ENCODE measurements around the gene HNRNPAB. TPM values are rescaled to one million over a fixed set of nuclear protein-coding genes. Genes with fewer than 3 reads are reported as not detected.

Gene HNRNPAB
- 45.5 TPM for total RNA-seq

DNA sequence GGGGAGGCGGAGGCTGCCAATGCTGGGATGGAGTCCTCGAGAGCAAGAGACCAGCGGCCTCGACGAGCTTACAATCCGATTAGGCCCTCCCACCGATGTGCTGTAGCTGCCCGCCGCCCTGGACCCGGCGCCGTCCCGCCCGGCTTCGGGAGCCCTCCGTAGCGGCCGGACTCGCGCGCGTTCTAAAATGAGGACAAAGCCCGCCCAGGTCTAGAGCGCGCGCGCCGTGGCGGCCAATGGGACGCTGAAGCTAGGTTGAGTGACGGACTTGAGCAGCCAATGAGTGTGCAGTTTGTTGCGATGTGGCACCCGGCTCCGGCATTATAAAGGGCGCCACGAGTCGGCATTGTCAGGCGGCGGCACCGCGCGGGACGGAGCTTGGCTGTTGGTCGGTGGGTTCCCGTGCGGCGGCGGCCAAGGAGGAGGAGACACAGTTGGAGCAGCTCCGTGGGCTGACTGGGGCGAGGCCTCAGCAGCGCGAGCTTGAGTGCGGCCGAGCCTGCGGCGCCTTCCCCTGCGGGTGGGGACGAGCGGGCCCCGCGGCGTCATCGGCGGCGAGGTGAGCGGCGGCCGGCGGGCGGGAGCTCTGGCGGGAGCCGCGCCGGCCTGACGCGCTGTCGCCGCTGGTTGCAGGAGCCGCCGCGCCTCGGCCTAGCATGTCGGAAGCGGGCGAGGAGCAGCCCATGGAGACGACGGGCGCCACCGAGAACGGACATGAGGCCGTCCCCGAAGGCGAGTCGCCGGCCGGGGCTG, at the start of gene HNRNPAB:
TSS of gene HNRNPAB (plus strand) at position 352 of the 753 bp plus-strand sequence. CDS start at position 657, 305 bp downstream.
- peak; percentile 86 for DNase-seq

DNA sequence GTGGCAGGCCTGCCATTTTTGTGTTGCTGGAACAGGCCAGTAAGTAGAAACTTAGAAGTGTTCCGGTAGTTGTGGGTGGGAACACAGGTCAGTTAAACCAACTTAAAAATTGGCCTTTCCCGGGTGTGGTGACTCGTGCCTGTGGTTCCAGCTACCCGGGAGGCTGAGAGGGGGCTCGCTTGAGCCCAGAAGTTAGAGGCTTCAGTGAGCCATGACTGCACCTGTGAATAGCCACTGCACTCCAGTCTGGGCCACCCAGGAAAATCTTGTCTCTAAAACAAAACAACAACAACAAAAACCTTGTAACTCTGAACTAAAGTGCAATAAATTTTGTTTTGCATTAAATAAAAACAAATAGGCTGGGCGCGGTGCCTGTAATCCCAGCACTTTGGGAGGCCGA, 49.3 kb upstream of the HNRNPAB start:
- DNase-seq: no peak

DNA sequence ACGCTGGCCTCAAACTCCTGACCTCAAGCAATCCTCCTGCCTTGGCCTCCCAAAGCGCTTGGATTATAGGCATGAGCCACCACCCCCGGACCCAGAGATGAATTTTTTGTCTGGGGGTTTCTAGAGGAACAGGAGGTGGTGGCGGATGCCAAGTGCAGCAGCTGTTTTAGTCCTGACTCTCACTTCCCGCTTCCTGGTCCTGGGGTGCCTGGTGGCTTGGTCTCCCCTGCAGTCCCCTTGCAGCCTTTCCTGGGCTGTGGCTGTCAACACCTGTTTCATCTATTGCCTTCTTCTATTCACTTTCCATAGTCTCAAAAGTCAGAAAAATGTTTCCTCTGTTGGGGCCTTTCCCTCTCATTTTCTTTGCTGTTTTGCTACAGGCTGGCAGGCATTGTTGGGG, 44.2 kb upstream of the HNRNPAB start:
- DNase-seq: no peak

DNA sequence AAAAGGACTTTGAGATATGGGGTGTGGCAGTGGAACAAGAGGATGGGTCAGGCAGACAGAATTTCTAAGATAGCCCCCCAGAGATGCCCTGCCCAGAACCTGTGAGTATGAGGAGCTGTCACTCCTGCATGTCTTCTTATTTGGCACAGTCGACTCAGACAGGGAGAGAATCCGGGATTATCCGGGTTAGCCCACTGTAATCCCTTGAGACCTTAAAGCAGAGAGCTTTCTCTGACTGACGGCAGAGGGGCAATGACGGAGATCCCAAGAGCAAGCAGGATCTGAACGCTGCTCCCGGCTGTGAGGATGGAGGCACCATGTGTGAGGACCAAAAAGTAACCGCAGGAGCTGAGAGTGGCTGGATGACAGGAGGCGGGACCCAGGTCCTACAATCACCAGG, 41.9 kb upstream of the HNRNPAB start:
- no peak for DNase-seq

DNA sequence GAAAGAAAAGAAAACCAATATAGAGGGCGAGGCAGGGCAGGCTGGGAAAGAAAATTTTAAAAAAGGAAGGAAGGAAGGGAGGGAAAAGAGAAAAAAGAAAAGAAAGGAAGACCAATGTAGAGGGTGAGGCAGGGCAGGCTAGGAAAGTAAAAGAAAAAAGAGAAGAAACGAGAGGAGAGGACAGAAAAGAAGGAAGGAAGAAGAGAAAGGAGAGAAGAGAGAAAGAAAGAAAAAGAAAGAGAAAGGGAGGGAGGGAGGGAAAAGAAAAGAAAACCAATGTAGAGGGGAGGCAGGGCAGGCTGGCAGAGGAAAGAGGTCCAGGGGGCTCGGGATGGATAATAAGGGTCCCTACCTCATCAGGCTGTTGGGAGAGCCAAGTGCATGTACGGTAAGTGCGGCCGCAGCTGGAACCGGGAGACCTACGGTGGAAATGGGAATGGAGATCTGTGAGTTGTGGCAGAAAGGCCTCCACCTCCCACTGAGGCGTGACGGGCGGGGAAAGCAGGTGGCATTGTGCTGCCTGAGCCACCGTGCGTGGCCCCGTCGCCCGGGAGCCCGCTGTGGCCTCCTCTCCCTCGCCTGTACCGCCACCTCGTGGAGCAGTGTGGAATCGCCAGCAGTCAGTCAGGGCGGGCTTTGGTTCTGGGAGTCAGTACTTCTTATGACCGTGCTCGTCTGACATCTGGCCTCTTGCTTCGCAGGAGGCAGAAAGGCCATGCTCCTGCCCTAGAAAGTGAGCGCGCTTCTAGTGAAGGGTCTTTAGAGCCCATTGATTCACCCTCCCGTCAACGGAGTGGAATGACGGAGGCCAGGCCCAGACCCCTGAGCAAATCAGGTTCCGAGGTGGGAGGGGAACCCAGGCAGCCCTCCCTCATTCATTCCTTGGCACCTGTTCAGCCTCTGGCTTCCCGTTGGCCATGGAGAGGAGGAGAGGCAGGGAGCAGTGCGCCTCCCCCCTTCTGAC, 40.3 kb upstream of the HNRNPAB start:
- DNase-seq: peak; percentile 77

DNA sequence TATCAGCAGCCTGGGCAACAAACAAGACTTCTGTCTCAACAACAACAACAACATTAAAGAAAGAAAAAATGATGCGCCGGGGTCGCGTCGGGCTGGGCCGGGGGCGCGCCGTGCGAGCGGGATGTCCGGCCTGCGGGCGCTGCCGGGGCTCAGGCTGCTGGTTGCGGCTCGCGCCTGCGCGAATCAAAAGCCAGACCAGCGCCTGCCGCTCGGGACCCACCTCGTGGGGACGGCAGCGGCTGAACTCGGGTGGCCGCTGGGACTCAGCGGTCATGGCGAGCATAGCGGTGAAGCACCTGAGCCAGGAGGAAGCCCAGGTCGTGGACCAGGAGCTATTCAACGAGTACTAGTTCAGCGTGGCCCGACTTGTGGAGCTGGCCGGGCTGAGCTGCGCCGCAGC, 38.8 kb upstream of the HNRNPAB start:
- no peak for DNase-seq

DNA sequence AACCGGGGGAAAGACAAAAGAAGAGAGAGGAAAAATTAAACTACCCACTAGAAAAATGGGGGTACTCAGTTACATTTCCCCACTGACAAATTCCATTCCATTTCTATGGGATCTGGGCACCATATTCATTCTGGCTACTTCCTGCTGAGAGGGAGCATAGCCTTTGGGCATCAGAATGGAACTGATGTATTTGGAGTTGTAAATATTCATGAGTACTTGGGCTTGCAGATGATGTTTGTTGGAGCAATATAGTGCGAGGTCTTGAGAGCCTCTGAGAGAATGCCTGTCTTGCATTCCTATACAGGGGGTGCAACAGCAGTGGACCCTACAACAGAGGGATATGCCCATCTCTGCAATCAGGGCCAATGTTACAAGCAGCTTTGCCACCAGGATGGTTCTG, 33.9 kb upstream of the HNRNPAB start:
- DNase-seq: no peak

DNA sequence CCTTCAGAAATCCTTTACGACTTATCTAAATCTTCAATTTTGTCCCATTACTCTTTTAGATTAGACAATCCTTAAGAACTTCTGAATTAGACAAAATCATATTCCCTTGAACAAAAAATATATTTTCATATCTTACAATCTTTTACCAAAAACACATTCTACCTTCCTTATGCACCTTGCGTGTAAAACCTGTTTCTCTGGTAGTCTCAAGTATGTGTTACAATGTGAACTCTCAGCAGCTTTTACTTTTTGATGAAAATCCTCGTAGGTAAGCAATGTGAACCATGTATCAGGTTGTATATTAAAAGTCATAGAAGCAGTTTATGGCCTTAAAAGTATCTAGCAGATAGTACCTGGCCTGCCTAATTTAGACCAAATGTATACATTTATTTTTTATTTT, 29.9 kb upstream of the HNRNPAB start:
- DNase-seq: no peak

DNA sequence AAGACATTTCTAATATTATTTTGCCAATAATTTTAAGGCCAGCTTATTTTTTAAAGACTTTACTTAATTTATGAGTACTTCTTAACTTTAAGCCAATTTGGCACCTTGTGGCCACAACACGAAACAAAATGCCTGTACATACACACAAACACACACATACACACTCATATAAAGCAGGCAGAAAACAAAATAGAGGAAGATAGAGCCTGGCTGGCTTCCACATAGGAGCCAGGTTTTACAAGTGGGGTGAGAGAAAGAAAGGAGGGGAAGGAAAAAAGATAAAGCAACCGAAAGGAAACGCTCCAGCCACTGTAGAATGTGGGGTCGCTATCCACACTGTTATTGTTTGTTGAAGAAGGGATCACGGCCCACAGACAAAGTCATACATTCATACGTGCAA, 27.5 kb upstream of the HNRNPAB start:
- DNase-seq: no peak

DNA sequence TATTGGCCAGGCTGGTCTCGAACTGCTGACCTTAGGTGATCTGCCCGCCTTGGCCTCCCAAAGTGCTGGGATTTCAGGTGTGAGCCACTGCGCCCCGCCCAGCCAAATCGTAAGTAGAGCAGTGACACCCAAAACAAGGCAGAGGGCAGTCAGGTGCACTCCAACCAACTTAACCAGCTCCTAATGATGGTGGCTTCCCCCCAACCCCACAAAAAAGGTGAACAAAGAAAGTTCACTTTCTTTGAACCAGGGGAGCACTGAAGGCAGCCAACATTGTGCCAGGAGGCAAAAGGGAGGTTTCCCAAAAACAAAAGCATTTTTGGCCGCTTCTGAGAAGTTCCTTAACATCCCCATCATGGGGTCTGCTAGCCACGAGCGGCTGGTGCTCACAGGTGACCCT, 26.8 kb upstream of the HNRNPAB start:
- DNase-seq: no peak

DNA sequence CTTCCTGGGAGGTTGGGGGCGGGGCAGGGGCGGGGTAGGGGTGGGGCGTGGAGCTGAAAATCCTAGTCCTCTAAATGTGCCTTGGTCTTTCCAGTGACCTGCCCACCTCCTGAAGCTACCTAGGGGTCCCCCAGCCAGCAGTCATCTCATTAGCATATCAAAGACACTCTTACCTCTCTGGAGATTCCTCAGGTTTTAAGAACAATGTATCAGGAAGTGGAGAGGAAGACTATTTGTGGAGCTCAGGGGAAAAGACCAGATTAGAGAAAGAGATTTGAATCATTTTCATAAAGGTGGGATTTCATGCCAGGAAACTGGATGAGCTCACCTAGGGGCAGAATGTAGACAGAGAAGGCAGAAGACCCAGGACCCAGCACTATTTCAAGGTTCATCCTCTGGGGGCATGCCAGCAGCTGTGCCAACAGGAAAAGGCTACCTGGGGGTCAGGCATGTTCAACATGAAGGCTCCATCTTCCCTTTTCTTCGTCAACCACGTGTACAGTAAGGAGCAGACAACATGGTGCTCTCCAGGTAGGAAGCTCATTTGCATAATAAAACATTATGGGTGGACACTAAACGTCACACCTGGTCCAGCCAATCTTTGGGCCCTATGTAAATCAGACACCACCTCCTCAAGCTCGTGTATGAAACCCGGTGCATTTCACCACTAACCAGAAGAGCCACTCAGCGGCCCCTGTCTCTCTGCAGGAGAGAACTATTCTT, 24.0 kb upstream of the HNRNPAB start:
- no peak for DNase-seq

DNA sequence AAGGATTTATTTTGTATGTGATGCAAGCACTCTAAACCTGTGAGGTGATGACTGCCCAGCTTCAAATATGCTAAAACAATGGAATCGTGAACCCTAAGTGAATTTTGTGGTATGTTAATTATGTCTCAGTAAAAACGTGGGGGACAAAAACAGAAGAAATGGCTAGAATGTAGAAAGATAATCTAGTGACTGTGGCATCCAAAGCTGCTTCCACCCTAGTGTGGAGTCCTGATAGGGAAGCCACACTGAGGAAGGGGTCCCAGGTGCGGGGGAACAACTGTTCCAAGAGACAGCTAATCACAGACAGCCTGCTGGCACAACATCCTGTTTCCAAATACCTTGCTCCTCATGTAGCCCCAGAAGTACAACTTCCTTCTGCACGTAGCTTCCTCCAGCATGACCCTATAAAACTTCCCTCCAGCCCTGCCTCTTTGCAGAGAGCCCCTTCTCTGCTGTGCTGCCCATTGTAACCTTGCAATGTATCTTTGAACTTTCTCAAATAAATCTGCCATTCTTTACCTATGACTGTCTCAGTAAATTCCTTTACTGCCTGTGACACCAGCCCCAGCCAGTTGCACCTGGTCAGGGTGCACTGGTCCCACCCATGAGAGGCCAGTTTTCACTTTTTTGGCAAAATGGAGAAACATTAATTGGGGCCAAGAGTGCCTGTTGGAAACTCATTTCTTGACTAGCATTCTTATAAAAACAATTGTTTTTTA, 22.0 kb upstream of the HNRNPAB start:
- DNase-seq: no peak

DNA sequence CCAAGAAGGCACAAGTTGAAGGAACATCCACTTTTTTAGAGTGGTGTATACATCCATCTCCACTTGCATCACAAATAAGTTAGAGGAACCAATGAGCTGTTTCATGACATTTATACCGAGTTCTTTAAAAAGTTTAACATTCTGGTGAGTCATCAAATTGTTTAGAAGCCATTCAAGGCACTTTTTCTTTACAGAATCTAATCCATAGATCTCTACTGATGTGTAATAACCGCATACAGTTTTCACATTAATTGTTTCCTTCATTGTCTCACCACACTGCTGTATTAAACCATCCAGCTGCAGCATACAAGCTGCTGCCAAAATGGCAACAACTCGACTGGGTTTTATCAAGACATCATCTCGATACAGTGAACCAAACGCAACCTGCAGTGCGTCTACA, 17.9 kb upstream of the HNRNPAB start:
- DNase-seq: no peak

DNA sequence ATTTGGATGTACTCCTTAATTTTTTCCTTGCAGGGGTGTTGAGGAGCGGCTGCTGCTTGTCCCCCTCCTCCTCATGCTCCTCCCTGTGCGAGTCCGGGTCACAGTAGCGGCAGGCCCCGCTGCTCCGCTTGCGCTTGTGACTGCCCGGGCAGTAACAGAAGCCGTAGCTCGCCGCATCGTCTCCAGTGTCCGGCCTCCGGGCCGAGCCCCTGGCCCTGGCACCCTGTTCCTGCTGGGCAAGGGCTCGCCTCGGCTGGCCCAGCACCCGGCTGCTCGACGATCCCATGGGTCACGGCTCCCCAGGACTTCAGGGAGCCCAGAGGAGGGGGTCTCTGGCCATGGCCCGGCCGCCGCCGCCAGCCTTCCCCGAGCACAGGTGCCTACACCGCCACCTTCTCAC, 17.3 kb upstream of the HNRNPAB start, which contains the start of gene GMCL2:
TSS of gene GMCL2 (minus strand) at position 358 of the 400 bp plus-strand sequence. CDS start at position 286, 72 bp downstream.
- DNase-seq: no peak

DNA sequence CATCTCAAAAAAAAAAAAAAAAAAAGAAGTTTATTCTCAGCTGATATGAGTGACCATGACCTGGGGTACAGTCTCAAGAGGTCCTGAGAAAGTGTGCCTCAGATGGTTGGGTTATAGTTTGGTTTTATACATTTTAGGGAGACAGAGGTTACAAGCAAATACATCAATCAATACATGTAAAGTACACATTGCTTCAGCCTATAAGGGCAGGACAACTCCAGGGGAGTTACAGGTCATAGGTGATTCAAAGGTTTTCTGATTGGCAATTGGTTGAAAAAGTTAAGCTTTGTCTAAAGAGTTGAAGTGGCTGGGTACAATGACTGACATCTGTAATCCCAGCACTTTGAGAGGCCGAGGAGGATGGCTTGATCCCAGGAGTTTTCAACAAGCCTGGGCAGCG, 14.9 kb upstream of the HNRNPAB start:
- DNase-seq: no peak

DNA sequence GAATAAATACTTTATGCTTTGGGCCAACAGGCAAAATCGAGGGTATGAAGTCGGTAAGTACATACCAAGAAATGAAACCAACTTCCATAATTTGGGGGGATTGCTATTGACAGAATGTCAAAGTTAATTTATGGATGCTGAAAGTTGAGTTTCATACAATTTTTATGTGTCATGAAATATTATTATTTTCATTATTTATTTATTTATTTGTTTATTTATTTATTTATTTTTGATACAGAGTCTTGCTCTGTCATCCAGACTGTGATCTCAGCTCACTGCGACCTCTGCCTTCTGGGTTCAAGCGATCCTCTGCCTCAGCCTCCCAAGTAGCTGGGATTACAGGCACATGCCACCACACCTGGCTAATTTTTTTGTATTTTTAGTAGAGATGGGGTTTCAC, 12.7 kb upstream of the HNRNPAB start:
- DNase-seq: no peak

DNA sequence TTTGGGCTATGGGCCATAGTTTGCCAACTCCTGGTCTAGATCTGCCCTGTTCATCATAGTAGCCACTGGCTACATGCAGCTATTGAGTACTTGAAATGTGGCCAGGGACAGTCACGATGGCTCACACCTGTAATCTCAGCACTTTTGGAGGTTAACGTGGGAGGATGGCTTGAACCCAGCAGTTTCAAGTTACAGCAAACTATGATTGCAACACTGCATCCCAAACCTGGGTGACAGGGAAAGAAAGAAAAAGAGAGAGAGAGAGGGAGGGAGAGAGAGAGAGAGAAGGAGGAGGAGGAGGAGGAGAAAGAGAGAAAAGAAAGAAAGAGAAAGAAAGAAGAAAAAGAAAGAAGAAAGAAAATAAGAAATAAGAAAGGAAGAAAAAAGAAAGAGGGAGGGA, 12.1 kb upstream of the HNRNPAB start:
- DNase-seq: no peak

DNA sequence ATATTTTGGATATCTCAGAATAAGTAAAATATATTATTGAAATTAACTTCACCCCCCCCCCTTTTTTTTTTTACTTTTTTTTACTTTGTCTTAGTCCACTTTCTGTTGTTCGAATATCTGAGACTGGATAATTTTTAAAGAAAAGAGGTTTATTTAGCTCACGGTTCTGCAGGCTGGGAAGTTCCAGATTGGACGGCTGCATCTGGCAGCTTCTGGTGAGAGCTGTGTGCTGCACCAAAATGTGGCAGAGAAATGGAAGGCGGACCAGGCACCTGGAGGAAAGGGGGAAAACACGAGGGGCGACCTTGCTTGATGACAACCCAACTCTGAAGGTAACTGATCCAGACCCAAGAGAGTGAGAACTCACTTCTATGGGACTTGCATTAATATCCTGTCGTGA, 11.5 kb upstream of the HNRNPAB start:
- no peak for DNase-seq

DNA sequence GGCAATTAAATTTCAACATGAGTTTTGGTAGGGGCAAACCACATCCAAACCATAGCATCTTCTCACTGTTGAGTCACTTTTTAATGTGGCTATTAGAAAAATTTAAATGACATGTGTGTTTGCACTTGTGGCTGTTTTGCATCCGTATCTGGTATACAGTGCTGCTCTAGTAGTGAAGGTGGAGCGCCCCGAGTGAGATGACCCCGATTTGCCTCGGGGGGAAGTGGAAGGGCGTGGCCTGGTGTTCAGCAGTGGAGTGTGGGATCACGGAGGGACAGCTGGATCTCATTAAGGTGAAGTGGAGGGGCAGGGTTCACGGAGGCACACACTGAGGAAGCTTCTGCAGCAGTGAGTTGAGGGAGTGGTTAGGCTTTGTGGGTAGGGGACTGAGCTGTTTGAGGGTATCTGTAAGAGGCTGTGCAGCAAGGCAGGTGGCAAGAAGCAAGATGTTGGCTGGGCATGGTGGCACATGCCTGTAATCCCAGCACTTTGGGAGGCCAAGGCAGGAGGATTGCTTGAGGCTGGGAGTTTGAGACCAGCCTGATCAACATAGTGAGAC, 11.0 kb upstream of the HNRNPAB start:
- no peak for DNase-seq

DNA sequence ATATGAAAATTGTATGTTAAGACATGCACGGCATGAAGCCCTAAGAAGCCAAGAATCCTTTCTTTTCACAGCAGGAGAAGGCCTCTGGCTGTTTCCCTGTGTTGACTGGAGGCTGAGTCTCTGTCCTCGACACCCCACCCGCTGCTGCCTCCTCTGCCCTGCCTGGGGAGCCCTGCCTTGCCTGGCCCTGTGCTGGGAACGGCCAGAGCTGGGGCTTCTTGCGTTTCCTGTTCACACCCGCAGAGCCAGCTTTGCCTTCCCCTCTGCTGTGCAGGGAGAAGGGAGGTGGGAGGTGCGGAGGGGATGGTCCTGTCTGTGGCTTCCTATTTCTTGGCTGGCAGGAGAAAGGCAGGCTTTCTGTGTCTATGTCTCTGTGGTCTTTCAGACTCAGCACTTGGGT, 10.3 kb upstream of the HNRNPAB start:
- no peak for DNase-seq

DNA sequence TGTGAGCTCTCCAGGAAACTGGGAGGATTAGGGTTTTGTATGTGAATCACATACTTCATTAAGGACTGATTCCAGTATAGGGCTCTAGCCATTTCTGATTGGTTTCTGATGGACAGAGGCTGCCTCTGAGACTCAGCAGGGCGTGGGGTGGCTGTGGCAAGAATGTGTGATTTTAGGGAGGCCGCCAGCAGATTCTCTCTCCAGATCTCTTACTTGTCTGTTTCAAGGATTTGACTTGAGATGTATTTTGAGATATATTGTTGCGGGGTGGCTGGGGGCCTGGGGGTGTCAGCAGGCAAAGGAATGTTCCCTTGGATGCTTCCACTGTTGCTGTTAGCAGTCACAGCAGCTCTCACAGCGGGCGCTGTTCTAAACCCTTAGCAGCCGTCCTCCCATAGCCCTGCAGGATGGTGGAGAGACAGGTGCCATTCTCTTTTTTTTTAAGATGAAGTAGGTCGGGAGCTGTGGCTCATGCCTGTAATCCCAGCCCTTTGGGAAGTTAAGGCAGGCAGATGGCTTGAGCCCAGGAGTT, 8.0 kb upstream of the HNRNPAB start:
- no peak for DNase-seq
